Measurements from ENCODE around the gene TFDP3. TPM values are rescaled to one million over a fixed set of nuclear protein-coding genes. Genes with fewer than 3 reads are reported as not detected.

The TFDP3 gene
- total RNA-seq, 2 experiments from 2014 or later = not detected

DNA sequence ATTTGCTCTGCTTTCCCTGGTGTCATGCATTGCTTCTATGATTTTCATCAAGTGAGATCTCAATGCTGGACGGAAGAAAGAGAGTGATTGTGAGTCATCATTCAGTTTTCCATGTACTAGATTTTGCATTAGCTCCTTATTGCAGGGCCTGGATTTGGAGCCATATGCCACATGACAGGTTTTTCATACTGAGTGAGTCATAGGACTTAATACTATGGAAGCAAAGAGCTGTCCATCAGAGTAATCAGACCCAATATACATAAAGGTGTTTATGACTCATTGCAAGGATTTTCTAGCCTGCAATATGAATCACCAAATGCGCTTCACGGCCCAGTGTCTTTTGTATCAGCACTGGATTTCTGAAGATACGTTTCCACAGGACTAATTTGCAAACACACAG lies 11.2 kb upstream of the TFDP3 start:
- no peaks in the 10 kb centered on the region for H3K4me1 Mint-ChIP-seq (ENCODE audit: low read depth)
- H3K9me3 Mint-ChIP-seq (ENCODE audit: insufficient read depth) = no peaks in the 10 kb centered on the region
- POLR2A ChIA-PET = no interaction called here
- H3K4me3 Mint-ChIP-seq = no peak overlapping the region
- DNase-seq (no peak), ATAC-seq (no peak)
- H3K36me3 Mint-ChIP-seq (ENCODE audit: low read depth) = no peaks in the 10 kb centered on the region
- H3K27me3 Mint-ChIP-seq (ENCODE audit: low read depth) = no peaks in the 10 kb centered on the region
- CTCF ChIA-PET = no interaction called here
- H3K27ac Mint-ChIP-seq = no peak overlapping the region

DNA sequence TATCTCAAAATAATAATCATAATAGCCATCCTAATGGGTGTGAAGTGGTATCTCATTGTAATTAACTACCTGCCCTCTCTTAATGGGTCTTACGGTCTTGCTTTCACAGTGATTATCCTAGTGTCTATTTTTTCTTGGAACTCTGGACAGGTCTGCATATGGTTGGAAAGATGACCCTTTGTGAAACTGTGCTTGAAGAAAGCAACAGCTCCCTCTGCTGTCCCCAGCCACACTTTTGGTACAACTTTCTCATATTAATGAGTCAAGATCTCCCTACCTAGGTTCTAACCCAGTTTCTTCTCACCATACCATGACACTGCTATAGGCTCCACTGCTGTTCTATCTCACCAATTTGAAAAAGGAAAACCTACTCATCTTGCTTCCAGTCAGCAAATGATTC lies 2.4 kb downstream of the TFDP3 start:
- Mint-ChIP-seq H3K9me3 (ENCODE audit: insufficient read depth) (no peaks in the 10 kb centered on the region), H3K36me3 (ENCODE audit: low read depth) (no peaks in the 10 kb centered on the region), H3K4me3 (no peak overlapping the region), H3K27me3 (ENCODE audit: low read depth) (no peaks in the 10 kb centered on the region), H3K27ac (no peak overlapping the region), H3K4me1 (ENCODE audit: low read depth) (no peaks in the 10 kb centered on the region)
- ChIA-PET CTCF (no interaction called here), POLR2A (no interaction called here)
- DNase-seq (no peak), ATAC-seq (no peak)

DNA sequence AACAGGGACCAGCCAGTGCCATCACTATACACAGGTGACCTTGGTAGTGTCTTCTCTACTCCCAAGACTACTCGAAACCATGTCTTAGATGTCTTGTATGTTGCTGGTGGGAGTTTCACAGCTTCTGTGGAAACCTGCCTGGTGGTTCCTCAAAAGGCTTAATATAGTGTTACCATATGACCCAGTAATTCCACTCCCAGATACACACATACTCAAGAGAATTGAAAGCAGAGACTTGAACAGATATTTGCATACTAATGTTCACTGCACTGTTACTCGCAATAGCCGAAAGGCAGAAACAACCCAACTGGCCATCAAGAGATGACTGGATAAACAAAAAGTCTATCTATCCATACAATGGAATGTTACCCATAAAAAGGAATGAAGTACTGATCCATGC lies 3.1 kb downstream of the TFDP3 start:
- Mint-ChIP-seq H3K27me3 (ENCODE audit: low read depth) (no peaks in the 10 kb centered on the region), H3K9me3 (ENCODE audit: insufficient read depth) (no peaks in the 10 kb centered on the region), H3K4me1 (ENCODE audit: low read depth) (no peaks in the 10 kb centered on the region), H3K4me3 (no peak overlapping the region), H3K36me3 (ENCODE audit: low read depth) (no peaks in the 10 kb centered on the region), H3K27ac (no peak overlapping the region)
- ChIA-PET POLR2A (no interaction called here), CTCF (no interaction called here)
- DNase-seq (no peak), ATAC-seq (no peak)

DNA sequence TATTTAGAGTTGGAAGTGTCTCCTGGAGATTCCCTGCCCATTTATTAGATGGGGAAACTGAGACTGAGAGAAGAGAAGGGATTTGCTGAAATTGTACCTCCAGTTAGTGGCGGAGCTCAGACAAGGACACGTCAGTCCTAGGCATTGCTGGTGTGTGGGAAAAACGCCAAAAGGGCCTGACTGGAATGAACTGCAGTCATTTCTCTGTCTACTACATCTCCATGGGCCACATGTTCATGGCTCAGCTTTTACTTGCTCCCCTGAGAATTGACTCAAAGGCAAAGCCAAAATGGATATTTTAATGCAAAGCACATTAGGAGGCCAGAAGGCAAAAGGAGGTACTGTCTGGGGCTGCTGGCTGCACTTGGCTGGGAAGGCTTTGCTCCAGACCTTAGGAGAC lies 3.9 kb downstream of the TFDP3 start:
- POLR2A ChIA-PET = no interaction called here
- no peaks in the 10 kb centered on the region for H3K9me3 Mint-ChIP-seq (ENCODE audit: insufficient read depth)
- CTCF ChIA-PET = no interaction called here
- no peaks in the 10 kb centered on the region for H3K4me1 Mint-ChIP-seq (ENCODE audit: low read depth)
- H3K27me3 Mint-ChIP-seq (ENCODE audit: low read depth) = no peaks in the 10 kb centered on the region
- H3K36me3 Mint-ChIP-seq (ENCODE audit: low read depth) = no peaks in the 10 kb centered on the region
- no peak overlapping the region for H3K27ac Mint-ChIP-seq
- ATAC-seq (no peak), DNase-seq (no peak)
- no peak overlapping the region for H3K4me3 Mint-ChIP-seq

DNA sequence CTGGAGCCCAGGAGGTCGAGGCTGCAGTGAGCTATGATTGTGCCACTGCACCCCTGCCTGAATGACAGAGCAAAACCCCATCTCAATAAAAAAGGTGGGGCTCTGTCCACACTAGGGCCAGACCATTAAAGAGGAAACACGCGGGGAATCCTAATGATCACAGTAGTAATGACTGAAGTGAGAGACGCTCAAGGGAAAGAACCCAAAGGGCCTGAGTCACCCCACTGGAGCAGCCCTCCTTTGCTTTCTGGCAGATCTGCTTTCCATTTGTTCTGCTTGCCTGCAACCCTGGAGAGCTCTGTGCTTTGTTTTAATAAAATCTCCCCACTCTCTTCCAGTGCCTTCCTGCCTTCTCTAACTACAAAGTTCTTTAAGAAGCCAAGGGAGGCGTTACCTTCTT lies 5.0 kb downstream of the TFDP3 start:
- H3K4me3 Mint-ChIP-seq = no peak overlapping the region
- ChIA-PET CTCF (no interaction called here), POLR2A (no interaction called here)
- no peak overlapping the region for H3K27ac Mint-ChIP-seq
- no peaks in the 10 kb centered on the region for H3K36me3 Mint-ChIP-seq (ENCODE audit: low read depth)
- ATAC-seq (no peak), DNase-seq (no peak)
- H3K27me3 Mint-ChIP-seq (ENCODE audit: low read depth) = no peaks in the 10 kb centered on the region
- no peaks in the 10 kb centered on the region for H3K9me3 Mint-ChIP-seq (ENCODE audit: insufficient read depth)
- H3K4me1 Mint-ChIP-seq (ENCODE audit: low read depth) = no peaks in the 10 kb centered on the region

DNA sequence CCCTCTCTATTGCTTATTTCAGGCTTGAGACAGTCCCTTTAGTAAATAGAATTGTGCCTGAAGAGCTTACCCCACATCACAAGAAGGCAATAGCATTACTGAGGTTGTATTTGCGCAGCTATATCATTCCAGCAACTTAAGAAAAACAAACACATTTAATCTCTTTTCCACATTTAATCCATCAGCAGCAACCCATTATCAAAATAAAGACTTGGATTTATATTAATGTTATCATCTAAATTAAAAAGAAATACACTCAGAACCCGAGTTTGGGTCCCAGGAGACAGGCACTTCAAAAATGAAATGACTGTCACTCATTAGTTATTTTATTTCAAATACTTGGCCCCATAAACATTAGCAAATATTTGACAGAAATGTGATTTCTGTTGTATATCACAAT lies 10.4 kb downstream of the TFDP3 start:
- no peaks in the 10 kb centered on the region for H3K9me3 Mint-ChIP-seq (ENCODE audit: insufficient read depth)
- no peak overlapping the region for H3K27ac Mint-ChIP-seq

DNA sequence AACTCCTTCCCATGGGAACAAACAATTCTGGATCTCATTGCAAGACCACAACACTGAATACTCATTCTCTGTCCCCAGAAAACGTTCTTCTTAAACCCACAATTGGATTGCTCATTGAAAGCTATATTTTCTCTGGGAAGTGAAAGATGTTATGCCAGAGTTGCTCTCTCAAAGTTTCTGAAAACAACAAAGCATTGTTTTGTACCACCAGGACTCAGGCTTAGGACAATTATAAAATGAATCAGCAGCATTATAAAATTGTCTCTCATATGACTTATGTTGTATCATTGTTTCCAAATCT lies 26.5 kb downstream of the TFDP3 start:
- Mint-ChIP-seq H3K36me3 (ENCODE audit: low read depth) (no peaks in the 10 kb centered on the region), H3K9me3 (ENCODE audit: insufficient read depth) (no peaks in the 10 kb centered on the region), H3K27ac (no peak overlapping the region), H3K4me1 (ENCODE audit: low read depth) (no peaks in the 10 kb centered on the region), H3K4me3 (no peak overlapping the region), H3K27me3 (ENCODE audit: low read depth) (no peaks in the 10 kb centered on the region)
- ChIA-PET POLR2A (no interaction called here), CTCF (no interaction called here)
- ATAC-seq (no peak), DNase-seq (no peak)

More for the DNA sequence above, 10.4 kb downstream of the TFDP3 start:
- Mint-ChIP-seq H3K36me3 (ENCODE audit: low read depth) (no peaks in the 10 kb centered on the region), H3K4me1 (ENCODE audit: low read depth) (no peaks in the 10 kb centered on the region), H3K27me3 (ENCODE audit: low read depth) (no peaks in the 10 kb centered on the region), H3K4me3 (no peak overlapping the region)
- DNase-seq (no peak), ATAC-seq (no peak)
- ChIA-PET POLR2A (no interaction called here), CTCF (no interaction called here)

DNA sequence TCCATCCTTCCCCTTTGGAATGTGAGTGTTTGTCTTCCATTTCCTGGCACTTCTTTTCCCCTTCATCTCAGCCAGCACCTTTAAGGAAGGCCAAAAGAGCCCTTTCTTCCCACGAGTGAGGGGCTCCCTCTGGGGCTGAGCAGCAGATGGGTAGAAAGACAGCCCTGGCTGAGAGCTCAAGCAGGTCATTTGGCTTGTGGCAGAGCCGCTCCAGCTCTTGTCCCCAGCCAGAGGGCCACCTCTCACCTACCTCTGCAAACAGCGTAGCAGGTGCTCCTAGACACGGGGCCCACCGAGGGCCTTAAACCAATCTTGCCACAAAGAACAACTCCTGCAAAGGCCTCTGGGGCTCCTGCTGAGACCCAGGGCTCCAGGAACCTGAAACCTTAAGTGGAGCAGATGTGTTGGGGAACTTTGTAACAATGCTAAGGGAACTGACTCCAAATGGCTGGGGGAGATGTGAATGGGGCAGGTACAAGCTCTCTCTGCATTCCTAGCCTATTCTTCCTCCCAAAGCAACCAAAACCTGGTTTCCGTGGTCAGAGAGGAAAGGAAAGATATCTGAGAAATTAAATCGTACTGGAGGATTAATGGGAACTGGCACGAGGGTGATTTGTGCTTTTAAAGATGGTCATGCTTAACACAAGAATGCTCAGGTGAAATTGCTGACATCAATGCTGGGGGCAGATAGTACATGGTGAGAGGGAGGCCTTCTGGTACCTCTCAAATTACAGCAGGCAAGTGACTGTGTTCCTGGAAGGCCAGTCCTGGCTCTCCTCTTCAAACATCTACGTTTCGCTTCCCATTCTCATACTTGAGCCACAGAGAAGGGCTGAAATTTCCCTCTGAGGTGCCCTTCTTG lies 27.0 kb downstream of the TFDP3 start:
- ATAC-seq (no peak), DNase-seq (no peak)
- H3K4me3 Mint-ChIP-seq = no peak overlapping the region
- H3K36me3 Mint-ChIP-seq (ENCODE audit: low read depth) = no peaks in the 10 kb centered on the region
- H3K9me3 Mint-ChIP-seq (ENCODE audit: insufficient read depth) = no peaks in the 10 kb centered on the region
- POLR2A ChIA-PET = no interaction called here
- no peaks in the 10 kb centered on the region for H3K27me3 Mint-ChIP-seq (ENCODE audit: low read depth)
- no peaks in the 10 kb centered on the region for H3K4me1 Mint-ChIP-seq (ENCODE audit: low read depth)
- CTCF ChIA-PET = no interaction called here
- no peak overlapping the region for H3K27ac Mint-ChIP-seq

DNA sequence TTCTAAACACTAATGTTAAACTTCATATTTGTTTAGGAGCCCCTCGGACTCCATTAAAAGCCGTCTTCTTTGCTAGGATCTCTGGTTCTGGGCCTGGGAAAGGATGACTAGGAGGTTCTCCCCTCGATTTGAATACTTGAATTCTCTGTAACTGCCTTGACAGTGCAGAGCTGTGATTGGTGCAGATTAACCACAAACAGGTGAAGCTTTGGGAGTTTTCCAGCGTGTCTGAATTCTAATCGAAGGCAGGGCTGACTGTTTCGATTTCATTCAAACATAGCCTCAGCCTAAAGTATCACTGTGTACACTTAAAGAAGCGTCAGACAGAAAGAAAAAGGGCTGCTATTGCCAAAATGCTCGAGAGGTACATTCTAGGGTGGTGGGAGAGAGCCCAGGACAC lies 29.0 kb downstream of the TFDP3 start:
- no peak for ATAC-seq
- DNase-seq = no peak
- no peaks in the 10 kb centered on the region for H3K27me3 Mint-ChIP-seq (ENCODE audit: low read depth)
- no peak overlapping the region for H3K27ac Mint-ChIP-seq
- no peak overlapping the region for H3K4me3 Mint-ChIP-seq
- no peaks in the 10 kb centered on the region for H3K9me3 Mint-ChIP-seq (ENCODE audit: insufficient read depth)
- ChIA-PET POLR2A (no interaction called here), CTCF (no interaction called here)
- H3K4me1 Mint-ChIP-seq (ENCODE audit: low read depth) = no peaks in the 10 kb centered on the region
- no peaks in the 10 kb centered on the region for H3K36me3 Mint-ChIP-seq (ENCODE audit: low read depth)

DNA sequence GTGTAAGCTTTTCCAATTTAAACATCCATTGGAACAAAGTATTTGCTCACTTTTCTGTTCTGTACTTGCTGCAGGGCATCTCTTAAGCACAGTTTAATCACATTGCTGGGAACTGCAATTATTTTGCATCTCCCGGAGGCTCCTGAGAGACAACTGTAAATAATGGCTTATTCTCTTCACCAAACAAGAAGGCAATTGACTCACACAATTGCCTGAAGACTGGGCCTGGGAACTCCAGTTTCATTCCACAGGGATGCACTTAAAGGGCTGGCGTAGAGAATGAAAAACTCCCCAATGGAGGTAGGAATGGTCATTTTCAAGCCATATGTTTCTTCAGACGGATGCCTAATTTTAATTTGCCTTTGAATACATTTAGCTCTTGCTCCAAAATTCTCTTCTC lies 29.5 kb downstream of the TFDP3 start:
- Mint-ChIP-seq H3K9me3 (ENCODE audit: insufficient read depth) (no peaks in the 10 kb centered on the region), H3K27ac (no peak overlapping the region), H3K36me3 (ENCODE audit: low read depth) (no peaks in the 10 kb centered on the region), H3K4me3 (no peak overlapping the region), H3K27me3 (ENCODE audit: low read depth) (no peaks in the 10 kb centered on the region), H3K4me1 (ENCODE audit: low read depth) (no peaks in the 10 kb centered on the region)
- ChIA-PET CTCF (no interaction called here), POLR2A (no interaction called here)
- DNase-seq (no peak), ATAC-seq (no peak)

DNA sequence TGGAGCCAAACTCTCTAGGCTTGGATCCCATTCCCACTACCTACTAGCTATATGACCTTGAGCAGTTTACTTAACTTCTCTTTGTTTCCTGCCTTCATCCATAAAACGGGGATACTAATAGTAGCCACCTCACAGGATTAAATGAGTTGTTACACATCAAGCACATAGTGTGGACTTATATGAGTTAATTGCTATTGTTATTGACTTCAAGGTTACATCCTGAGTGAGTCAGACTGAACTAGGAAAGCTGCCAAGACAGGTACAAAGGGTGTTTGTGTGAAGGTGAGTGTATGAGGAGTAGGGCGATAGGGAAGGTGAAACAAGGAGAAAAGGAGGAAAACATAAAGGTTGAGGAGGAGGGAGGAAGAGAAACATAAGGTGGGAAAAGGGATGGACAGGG lies 32.2 kb downstream of the TFDP3 start:
- CTCF ChIA-PET = no interaction called here
- Mint-ChIP-seq H3K4me1 (ENCODE audit: low read depth) (no peaks in the 10 kb centered on the region), H3K4me3 (no peak overlapping the region), H3K27ac (no peak overlapping the region), H3K27me3 (ENCODE audit: low read depth) (no peaks in the 10 kb centered on the region), H3K36me3 (ENCODE audit: low read depth) (no peaks in the 10 kb centered on the region), H3K9me3 (ENCODE audit: insufficient read depth) (no peaks in the 10 kb centered on the region)
- POLR2A ChIA-PET = no interaction called here
- no peak for ATAC-seq
- no peak for DNase-seq

DNA sequence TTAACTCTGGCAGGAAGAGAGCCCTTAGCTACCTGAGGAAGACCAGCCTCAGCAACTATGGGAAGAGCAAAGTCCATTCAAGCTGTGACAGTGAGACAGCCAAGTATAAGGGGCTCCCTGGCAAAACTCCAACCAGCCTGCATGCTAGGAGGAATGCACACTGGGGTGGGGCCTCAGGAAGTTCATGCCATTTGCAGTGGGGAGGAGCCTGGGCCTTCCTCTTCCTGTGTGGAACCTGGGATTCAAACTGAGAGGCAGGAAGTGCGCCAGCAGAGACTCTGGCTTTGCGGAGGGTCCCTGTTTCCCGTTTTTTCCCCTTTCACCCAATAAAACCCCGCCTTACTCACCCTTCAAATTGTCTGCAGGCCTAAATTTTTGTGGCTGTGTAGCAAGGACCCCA lies 33.0 kb downstream of the TFDP3 start:
- Mint-ChIP-seq H3K4me3 (no peak overlapping the region), H3K27me3 (ENCODE audit: low read depth) (no peaks in the 10 kb centered on the region), H3K9me3 (ENCODE audit: insufficient read depth) (no peaks in the 10 kb centered on the region), H3K4me1 (ENCODE audit: low read depth) (no peaks in the 10 kb centered on the region), H3K36me3 (ENCODE audit: low read depth) (no peaks in the 10 kb centered on the region), H3K27ac (no peak overlapping the region)
- DNase-seq = no peak
- ChIA-PET POLR2A (no interaction called here), CTCF (no interaction called here)
- no peak for ATAC-seq

DNA sequence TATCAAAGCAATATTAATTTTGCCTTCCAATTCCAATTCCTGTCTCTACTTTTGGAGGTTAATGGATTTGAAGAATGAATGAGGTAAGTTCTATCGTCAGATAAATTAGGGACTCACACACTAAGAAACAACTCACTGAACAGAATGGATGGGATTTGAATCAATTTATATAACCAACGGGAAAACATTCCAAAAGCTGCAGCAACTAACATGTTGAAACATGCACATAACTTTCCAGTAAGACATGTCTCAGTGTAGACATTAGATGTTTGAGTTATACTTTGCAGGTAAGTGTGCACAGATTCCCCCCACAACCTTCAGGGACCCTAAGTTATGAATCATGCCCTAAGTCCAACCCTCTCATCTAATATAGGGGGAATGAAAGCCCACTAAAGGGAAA lies 34.3 kb downstream of the TFDP3 start:
- Mint-ChIP-seq H3K27ac (no peak overlapping the region), H3K4me1 (ENCODE audit: low read depth) (no peaks in the 10 kb centered on the region), H3K36me3 (ENCODE audit: low read depth) (no peaks in the 10 kb centered on the region), H3K9me3 (ENCODE audit: insufficient read depth) (no peaks in the 10 kb centered on the region), H3K4me3 (no peak overlapping the region), H3K27me3 (ENCODE audit: low read depth) (no peaks in the 10 kb centered on the region)
- DNase-seq (no peak), ATAC-seq (no peak)
- CTCF ChIA-PET = no interaction called here
- POLR2A ChIA-PET = no interaction called here

Data from activated CD8-positive, alpha-beta T cell treated with anti-CD3 and anti-CD28 coated beads, Interleukin-2, amount 10 ng/mL, durations not matched to agents 7 days and 5 days (primary cell).